Measurements from ENCODE around the gene TTLL11.
A peak's percentile ranks its signal among the peaks of the same experiment; 100 is the strongest.
"Not testable (repeated sequence)": the region's sequence is repeated elsewhere in the genome, so short reads cannot be mapped to it uniquely, and the experiment has no call there.

Gene TTLL11

GRCh38 chr9:122004589-122004988, 88.5 kb downstream of the TTLL11 start:
- no peak for DNase-seq (ENCODE audit: low read depth)

DNA sequence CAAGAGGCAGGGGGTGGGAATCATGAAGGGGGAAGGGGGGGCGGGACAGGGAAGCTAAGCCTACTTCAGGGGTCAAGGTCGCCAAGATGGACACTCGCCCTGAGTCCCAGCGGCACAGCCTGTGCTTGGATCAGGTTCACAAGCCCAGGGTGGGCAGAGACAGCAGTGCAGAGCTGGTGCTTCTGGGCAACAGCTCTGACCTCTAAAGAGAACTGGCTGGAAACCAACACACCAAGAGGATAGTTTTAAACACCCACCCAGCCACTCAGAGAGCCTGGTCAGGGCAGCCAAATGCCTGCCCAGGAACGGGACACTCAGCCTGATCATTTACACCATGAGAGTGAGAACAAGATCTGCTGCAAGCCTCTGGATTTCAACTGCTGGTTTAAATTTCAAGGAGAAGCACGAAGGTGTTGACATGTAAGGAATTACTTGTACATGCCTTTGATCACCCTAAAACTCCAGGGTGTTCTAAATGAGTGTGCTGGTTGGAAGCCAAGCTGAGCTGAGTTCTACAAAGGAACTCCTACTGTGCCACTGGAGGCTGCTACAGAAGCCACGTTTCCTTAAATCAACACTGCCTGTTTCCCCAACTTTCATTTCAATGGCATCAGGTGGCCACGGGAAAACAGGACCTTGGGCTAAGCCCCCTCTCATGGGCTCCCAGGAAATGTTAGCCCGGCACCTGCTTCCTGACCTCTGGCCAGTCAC, 91.5 kb downstream of the TTLL11 start:
- DNase-seq (ENCODE audit: low read depth): no peak

- DNase-seq (ENCODE audit: low read depth): not testable (repeated sequence)
Measured at GRCh38 chr9:122000526-122000925, 92.6 kb downstream of the TTLL11 start.

DNA sequence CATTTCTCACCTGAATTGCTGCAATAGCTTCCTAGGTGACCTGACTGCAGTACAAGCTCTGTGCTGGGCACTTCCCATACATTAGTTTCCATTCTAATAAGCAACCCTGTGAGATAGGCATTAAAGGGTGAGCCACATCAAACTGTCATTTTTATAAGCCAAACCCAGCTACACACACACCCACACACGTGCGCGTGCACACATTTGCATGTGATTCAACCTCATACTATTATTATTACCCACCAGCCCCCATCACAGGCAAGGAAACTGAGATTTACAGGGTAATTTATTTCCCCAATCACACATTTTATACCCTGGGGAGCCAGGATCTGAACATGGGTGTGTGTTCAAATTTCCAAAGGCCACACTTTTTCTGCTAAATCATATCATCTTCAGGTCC, 93.6 kb downstream of the TTLL11 start:
- no peak for DNase-seq (ENCODE audit: low read depth)

GRCh38 chr9:121998513-121999049, 94.5 kb downstream of the TTLL11 start:
- no peak for DNase-seq (ENCODE audit: low read depth)

DNA sequence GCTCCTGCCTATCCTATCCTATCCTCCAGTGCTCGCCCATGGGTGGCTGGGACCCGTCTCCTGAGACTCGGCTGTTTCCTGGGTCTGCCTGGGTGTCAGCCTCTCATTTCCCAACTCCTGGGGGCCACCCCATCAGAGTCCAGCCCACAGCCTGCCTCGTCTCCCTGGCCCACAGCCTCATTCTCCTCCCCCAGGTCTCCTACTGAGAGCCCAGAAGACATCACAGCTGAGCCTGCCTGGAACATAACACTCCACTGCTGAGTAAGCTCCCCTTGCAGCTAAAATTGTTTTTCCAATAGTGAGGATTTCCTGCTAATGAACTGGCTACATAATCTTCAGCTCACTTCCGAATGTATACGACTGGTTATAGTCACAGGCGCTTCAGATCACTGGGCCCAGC, 95.3 kb downstream of the TTLL11 start:
- peak; percentile 40 for DNase-seq (ENCODE audit: low read depth)

- no peak for DNase-seq (ENCODE audit: low read depth)
Measured at GRCh38 chr9:121996783-121997182, 96.3 kb downstream of the TTLL11 start.

DNA sequence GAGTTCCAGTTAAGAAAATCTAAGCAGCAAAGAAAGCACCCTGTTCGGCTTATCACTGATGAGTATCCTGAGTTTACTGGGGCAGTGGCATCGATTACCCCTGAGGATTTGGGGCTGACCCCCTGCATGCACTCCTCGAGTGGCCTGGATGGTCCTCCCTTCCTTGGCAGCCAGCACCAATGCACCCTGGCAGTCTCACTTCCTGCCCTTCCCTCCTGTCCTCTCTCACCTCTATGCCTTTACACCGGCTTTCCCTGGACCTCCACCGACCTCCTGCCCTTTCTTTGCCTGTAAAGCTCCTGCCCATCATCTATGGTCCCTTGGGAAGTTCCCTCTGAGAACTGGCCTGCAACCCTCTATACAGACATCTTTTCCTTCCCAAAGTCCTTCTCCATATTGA, 97.1 kb downstream of the TTLL11 start:
- no peak for DNase-seq (ENCODE audit: low read depth)

DNA sequence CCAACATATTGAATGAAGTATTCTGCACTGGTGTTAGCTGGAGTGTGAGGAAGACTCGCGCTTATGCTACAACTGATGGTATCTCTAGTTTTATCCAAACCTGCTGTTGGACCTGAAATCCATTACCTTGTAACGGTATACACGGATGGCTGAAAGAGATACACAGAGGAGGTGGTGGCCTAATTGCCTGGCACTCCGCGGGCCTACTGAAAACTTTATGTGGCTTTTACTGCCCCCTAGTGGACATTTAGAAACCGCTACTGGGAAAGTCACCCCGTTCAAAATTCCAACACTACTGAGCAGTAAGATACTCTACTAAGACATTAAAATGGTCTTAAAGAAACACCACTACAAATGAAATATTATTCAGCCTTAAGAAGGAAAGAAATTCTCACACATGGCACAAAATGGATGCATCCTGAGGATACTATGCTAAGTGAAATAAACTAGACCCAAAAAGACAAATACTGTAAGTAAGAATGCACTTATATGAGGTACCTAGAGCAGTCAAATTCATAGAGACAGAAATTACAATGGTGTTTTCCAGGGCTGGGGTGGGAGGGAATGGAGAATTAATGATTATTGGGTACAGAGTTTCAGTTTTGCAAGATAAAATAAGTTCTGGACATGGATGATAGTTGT, 100.4 kb downstream of the TTLL11 start:
- DNase-seq (ENCODE audit: low read depth): peak; percentile 60

DNA sequence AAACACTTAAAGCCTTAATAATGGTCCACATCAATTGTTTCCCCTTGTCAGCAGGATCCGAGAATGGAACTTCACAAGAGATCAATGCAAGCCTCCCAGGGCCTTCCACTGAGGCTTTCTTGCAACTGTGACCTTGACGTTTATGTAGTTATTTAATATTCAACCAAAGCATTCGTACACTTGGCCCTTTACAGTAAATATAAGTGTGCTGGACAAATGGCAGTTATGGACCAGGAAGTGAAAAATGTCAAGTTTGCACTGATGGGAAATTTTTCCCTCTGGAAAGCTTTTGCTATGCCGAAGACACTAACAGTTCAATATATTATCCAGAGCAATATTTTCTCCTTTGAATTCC, 101.8 kb downstream of the TTLL11 start:
- DNase-seq (ENCODE audit: low read depth): no peak

- DNase-seq (ENCODE audit: low read depth): no peak
Measured at GRCh38 chr9:121990600-121991306, 102.4 kb downstream of the TTLL11 start.

GRCh38 chr9:121989010-121989409, 104.1 kb downstream of the TTLL11 start:
- DNase-seq (ENCODE audit: low read depth): no peak

- DNase-seq (ENCODE audit: low read depth): no peak
Measured at GRCh38 chr9:121987314-121987713, 105.8 kb downstream of the TTLL11 start.

- no peak for DNase-seq (ENCODE audit: low read depth)
Measured at GRCh38 chr9:121985792-121986494, 107.2 kb downstream of the TTLL11 start.

DNA sequence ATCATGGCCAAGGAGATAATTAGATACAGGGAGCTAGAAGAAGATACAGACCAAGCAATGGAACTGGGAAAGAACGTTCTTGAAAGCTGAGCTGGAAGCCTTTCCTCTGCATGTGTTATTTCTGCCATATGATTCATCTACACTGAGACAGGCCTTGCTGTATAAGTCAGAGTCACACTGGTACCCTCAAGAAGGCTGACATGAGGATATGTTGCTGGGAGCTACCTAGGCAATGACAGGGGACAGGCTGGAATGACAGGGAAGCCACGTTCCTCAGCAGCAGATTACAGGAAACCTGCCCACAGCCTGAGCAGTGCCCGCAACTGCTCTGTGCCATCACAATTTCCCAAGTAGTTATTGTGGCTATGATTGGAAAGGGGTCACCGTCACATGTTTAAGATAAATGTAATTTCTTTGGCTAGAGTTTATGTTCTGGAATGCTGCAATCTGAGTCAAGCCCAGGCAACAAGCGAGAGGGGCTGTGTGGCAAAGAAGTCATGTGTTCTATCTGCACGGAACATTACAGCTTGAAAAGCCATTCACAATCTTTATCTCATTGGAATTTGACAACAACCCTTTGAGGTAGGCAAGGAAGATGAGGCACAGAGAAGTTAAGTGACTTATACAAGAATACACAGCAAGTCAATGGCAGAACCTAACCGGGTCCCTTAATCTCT, 108.2 kb downstream of the TTLL11 start:
- DNase-seq (ENCODE audit: low read depth): peak; percentile 86

DNA sequence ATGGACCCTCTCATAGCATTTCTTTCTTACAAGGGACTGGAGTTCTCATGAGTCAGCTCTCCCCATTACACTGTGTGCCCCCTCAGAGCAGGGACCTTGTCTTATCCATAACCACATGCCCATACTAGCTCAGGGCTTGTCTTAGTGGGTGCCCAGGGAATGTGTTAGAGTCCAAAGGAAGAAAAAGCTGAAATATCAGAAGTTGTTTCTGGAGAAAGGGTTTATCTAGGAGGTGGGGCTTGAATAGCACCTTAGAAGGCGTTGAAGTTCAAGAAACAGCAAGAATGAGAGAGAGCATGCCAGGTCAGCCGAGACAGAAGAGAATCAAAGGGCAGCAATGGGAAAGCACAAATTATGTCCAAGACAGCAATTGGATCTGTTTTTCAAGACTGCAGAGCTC, 109.4 kb downstream of the TTLL11 start:
- no peak for DNase-seq (ENCODE audit: low read depth)

- no peak for DNase-seq (ENCODE audit: low read depth)
Measured at GRCh38 chr9:121981118-121981883, 111.8 kb downstream of the TTLL11 start.

DNA sequence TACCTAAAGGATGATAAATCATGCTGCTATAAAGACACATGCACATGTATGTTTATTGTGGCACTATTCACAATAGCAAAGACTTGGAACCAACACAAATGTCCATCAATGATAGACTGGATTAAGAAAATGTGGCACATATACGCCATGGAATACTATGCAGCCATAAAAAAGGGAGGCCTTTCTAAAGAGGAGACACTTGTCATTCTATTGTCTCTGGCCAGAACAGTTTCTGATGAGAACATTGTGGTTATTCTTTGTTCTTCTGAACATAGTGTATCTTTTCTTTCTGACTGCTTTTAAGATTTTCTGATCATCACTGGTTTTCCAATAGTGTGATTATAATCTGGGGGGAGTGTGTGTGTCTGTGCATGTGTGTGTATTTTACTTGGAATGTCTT, 112.4 kb downstream of the TTLL11 start:
- not testable (repeated sequence) for DNase-seq (ENCODE audit: low read depth)

- DNase-seq (ENCODE audit: low read depth): no peak
Measured at GRCh38 chr9:121979736-121980135, 113.4 kb downstream of the TTLL11 start.

DNA sequence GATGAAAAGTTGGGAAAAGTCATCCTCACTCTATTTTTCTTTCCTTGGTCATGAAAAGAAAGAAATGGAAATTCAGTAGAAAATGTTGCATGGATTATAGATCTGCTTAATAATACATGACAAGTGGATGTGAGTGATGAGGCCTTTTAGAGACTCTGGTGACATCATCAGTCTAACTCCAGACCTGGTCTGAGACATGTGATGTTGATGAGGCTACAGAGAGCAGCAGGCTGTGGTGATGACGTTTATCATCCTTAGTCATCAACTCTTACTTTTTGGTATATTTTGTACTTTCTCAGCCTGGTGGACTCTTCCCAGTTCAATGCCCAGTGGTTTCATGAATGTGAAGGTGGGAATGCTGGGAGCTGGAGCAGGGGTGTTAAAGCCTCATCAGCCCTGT, 116.4 kb downstream of the TTLL11 start:
- peak; percentile 81 for DNase-seq (ENCODE audit: low read depth)

DNA sequence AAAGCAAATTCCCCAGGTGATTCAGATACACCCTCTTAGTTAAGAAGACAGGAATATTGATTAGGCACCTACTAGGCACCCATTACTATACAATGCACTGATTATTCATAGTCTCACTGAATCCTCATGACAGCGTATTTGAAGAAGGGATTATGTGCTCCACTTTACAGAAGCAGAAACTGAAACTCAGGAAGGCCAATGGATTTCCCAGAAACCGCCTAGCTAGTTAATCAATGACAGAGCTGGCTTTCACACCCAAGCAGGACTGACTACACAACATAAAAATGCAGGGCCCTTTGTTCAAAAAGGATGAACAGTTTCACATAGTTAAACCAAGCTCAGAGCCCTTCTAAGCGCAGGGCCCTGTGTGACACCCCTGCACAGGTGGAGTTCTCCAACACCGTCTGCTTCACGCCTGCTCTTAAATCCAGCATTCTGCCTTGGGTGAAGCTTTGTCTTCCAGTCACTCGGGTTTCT, 117.3 kb downstream of the TTLL11 start:
- DNase-seq (ENCODE audit: low read depth): no peak
